Peyer's patch (tissue), 4 donors: Measurements from ENCODE around the gene TNFRSF18. TPM values are rescaled to one million over a fixed set of nuclear protein-coding genes. Genes with fewer than 3 reads are reported as not detected.

Experiments used
- DNase-seq, 3 donors: peaks; one replicate each; pipeline ENCODE4 v3.0.0-alpha.2; 2017 to 2019
- H3K27ac ChIP-seq, 4 donors: fragments of 200-600 bp; sonication (generic); one replicate each; pipeline ENCODE4 v1.5.1; 2016 to 2019
- H3K27me3 ChIP-seq, 2 donors: fragments of 200-600 bp; sonication (generic); one replicate each; pipeline ENCODE4 v1.5.1; 2019
- H3K36me3 ChIP-seq, 3 donors: fragments of 200-600 bp; sonication (generic); one replicate each; pipeline ENCODE4 v1.5.1; 2016 to 2019
- H3K4me1 ChIP-seq, 4 donors: fragments of 200-600 bp; sonication (generic); one replicate each; pipeline ENCODE4 v1.5.1; 2016 to 2019
- H3K4me3 ChIP-seq, 4 donors: fragments of 200-600 bp; sonication (generic); 1 replicate in 3 of 4; 2 replicates in 1 of 4; pipeline ENCODE4 v1.5.1; 2016 to 2019; ENCODE audit warnings: mild to moderate bottlenecking in 1 of 4
- H3K9me3 ChIP-seq, 4 donors: fragments of 200-600 bp; sonication (generic); one replicate each; pipeline ENCODE4 v1.5.1; 2016 to 2019; ENCODE audit warnings: mild to moderate bottlenecking in 1 of 4
- POLR2A ChIP-seq, 2 donors: fragments of 450-650 bp; IDR thresholded peaks; one replicate each; pipeline ENCODE4 v1.5.1; 2017; ENCODE audit warnings: antibody characterized with exemption in 2 of 2, mild to moderate bottlenecking in 2 of 2, moderate library complexity in 2 of 2
- total RNA-seq, 4 donors: library from RNA; depleted of rRNA; stranded (reverse); fragments of >200 nt; gene quantifications; one replicate each; pipeline ENCODE4 v1.1.0, GENCODE V29; 2016
- TF ChIP-seq, protein P1 (sequence below), 6 experiments: fragments of 450-650 bp in 4 of 6; fragments of 200-600 bp in 2 of 6; sonication (generic) in 1 of 6; IDR thresholded peaks; one replicate each; pipeline ENCODE4 v1.5.1; 2017 to 2019; ENCODE audit warnings: antibody characterized with exemption in 6 of 6, mild to moderate bottlenecking in 3 of 6, moderate library complexity in 1 of 6

TNFRSF18 gene
- total RNA-seq, 4 donors from 2014 or later = 0.70 to 38.0 (median 3.2) TPM; not detected in 1

DNA sequence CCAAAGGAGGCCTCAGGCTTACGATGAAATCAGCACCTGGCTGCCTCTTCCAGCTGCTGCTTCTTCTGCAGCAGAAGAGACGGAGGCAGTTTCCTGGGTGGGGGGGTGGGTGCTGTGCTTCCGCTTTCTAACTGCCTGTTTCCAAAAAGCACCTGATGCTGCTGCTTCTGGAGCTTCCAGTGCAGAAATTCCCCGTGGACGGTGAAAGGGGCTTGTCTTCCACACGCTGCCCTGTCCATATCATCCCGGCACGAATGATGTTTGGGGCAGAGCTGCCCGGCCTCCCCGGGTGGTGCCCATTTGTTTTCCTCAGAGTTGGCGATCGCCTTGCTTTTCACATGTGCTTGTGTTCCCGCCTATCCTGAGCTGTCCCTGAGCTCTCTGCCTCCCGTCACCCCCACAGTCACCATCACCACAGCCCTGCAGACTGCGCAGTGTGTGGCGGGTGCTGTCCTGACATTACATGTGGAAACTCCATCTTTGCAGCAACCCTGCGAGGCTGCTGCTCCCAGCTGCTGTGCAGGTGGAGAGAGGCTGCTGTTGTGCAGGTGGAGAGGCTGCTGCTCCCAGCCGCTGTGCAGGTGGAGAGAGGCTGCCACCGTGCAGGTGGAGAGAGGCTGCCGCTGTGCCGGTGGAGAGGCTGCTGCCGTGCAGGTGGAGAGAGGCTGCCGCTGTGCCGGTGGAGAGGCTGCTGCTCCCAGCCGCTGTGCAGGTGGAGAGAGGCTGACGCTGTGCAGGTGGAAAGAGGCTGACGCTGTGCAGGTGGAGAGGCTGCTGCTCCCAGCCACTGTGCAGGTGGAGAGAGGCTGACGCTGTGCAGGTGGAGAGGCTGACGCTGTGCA is 30.9 kb downstream of the TNFRSF18 start:
- TF ChIP-seq, protein P1, sequence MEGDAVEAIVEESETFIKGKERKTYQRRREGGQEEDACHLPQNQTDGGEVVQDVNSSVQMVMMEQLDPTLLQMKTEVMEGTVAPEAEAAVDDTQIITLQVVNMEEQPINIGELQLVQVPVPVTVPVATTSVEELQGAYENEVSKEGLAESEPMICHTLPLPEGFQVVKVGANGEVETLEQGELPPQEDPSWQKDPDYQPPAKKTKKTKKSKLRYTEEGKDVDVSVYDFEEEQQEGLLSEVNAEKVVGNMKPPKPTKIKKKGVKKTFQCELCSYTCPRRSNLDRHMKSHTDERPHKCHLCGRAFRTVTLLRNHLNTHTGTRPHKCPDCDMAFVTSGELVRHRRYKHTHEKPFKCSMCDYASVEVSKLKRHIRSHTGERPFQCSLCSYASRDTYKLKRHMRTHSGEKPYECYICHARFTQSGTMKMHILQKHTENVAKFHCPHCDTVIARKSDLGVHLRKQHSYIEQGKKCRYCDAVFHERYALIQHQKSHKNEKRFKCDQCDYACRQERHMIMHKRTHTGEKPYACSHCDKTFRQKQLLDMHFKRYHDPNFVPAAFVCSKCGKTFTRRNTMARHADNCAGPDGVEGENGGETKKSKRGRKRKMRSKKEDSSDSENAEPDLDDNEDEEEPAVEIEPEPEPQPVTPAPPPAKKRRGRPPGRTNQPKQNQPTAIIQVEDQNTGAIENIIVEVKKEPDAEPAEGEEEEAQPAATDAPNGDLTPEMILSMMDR (IDR thresholded peaks at IDR 0.05) = no peak
- TF ChIP-seq POLR2A (IDR thresholded peaks at IDR 0.05) = no peak
- Histone ChIP-seq H3K9me3 (no peaks in the 10 kb centered on the region), H3K36me3 (no peaks in the 10 kb centered on the region), H3K4me3 (no peak overlapping the region), H3K4me1 (peaks cover 0 to 27% (median 2%) of the 10 kb centered on the region in 4 donors), H3K27ac (no peak overlapping the region), H3K27me3 (no peaks in the 10 kb centered on the region)
- peak in 2 of 3 donors; percentile 41 to 47 for DNase-seq

DNA sequence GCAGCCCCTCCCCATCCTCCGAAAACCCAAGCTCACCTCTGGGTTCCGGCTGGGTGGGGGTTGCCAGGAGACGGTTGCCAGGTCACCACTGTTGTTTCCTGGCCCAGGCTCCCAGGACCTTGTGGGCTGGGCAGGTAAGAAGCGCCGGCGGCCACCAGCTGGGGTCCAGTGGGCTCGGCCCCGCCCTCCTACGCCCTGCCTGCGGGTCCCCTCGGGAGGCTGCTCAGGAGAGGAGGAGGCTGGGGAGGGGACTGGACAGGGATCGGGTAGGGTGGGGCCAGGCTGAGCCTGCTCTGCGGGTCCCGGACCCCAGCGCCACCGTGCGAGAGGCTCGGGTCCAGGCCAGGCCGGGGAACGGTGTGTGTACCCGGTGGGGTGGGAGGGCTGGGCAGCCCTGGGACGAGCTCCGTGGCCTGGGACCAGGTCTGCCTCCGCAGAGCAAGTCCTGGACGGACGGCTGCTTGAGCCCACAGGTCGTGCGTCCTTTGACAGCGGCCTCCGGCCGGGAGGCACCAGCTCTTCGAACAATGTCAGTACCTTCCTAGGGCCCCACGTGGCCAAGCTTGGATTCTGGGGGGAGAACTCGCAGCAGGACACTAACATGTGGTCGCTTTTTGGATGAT is 32.5 kb downstream of the TNFRSF18 start, which contains the start of gene TTLL10:
TSS of gene TTLL10 (plus strand) at position 88 of the 623 bp plus-strand sequence. CDS start 5,336 bp downstream, outside the sequence.
- Histone ChIP-seq H3K9me3 (no peaks in the 10 kb centered on the region), H3K36me3 (no peaks in the 10 kb centered on the region), H3K27ac (no peak within 1 kb of the TSS), H3K27me3 (no peaks in the 10 kb centered on the region), H3K4me3 (peak within 1 kb of the TSS in 1 of 4 donors; percentile 9), H3K4me1 (peaks cover 0 to 33% (median 2%) of the 10 kb centered on the region in 4 donors)
- peak; percentile 54 to 78 (median 58) for DNase-seq
- no peak for TF ChIP-seq POLR2A (IDR thresholded peaks at IDR 0.05)
- TF ChIP-seq, protein P1 (IDR thresholded peaks at IDR 0.05) = no peak

DNA sequence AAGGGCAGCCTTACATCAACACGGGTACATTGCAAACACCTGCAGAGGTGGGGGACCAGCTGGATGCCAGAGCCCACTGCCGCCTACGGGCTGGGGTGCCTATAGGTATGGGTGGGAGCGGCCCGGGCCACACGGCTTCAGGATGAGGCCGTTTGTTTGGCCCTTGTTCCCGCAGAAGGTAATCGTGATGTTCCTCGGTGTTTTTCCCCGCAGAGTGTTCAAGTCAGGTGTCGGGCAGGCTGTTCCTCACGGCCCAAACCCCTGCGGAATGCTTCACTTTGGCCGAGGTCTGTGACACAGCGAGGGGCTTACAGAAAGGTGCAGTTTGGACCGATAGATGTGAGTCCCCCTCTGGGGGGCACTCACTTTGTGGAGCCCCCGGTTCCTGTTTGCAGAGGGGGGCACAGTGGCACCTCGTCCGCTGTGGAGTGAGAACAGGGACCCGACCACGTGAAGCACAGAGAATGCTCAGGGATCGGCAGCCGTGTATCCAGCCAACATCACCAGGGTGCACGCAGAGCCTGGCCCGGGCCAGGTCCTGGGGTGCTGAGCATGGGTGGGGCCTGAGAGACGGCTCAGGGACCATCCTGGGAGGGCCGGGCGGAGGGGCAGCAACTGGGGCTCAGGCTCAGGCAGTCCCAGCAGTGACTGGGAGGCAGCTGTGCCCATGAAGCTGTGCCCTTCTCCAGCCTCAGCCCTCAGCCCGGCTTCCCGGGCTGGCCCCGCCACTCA is 33.2 kb downstream of the TNFRSF18 start:
- peaks cover 0 to 33% (median 3%) of the 10 kb centered on the region in 4 donors for H3K4me1 ChIP-seq
- peak overlapping the region in 1 of 4 donors; percentile 9 for H3K4me3 ChIP-seq
- no peaks in the 10 kb centered on the region for H3K9me3 ChIP-seq
- no peak for TF ChIP-seq POLR2A (IDR thresholded peaks at IDR 0.05)
- TF ChIP-seq, protein P1 (IDR thresholded peaks at IDR 0.05) = no peak
- H3K36me3 ChIP-seq = peaks cover 0 to 3% (median 0%) of the 10 kb centered on the region in 3 donors
- H3K27me3 ChIP-seq = no peaks in the 10 kb centered on the region
- DNase-seq = peak in 2 of 3 donors; percentile 43 to 46
- H3K27ac ChIP-seq = no peak overlapping the region

DNA sequence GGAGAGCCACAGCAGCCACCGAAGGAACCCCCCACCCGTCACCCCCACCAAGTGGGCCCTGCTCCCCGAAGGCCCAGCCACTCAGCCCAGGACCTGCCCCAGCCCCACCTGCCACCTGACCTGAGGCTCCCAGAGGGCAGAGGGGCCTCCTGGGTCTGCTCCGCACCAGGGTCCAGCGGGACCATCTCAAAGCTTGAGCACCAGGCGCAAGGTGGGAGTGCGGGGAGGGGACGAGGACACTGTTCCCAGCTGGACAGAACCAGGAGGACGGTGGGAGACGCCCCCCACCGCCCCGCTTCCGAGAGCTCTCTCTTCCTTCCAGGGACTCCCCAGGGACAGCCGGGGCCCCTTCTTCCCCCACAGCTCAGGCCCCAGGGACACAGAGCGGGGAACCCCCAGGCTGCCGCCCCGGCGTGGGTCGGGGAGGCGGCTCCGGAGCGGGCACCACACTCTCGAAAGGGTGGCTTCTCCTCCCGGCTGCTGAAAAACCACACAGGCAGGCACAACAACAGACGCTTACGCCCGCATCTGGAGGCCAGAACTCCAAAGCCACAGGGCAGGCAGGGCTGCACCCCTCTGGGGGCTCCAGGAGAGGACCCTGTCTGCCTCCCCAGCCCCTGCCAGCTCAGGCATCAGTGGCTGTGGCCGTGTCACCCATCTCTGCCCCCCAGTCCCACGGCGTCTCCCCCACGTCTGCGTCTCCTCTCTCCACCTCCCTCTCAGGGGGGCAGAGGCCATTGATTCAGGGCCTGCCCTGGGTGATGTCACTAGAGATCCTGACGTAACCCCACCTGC is 34.6 kb downstream of the TNFRSF18 start:
- Histone ChIP-seq H3K27me3 (no peaks in the 10 kb centered on the region), H3K4me1 (peaks cover 0 to 33% (median 11%) of the 10 kb centered on the region in 4 donors), H3K36me3 (peaks cover 0 to 3% (median 0%) of the 10 kb centered on the region in 3 donors), H3K9me3 (no peaks in the 10 kb centered on the region), H3K27ac (peak overlapping the region in 1 of 4 donors; percentile 17), H3K4me3 (peak overlapping the region in 1 of 4 donors; percentile 6)
- TF ChIP-seq POLR2A (IDR thresholded peaks at IDR 0.05) = no peak
- TF ChIP-seq, protein P1 (IDR thresholded peaks at IDR 0.05) = no peak
- peak; percentile 33 to 57 (median 54) for DNase-seq
